Colonic mucosa (tissue), 4 donors: ENCODE results near the gene ZDHHC6. TPM values are rescaled to one million over a fixed set of nuclear protein-coding genes. Genes with fewer than 3 reads are reported as not detected.
"Not testable (repeated sequence)": the region's sequence is repeated elsewhere in the genome, so short reads cannot be mapped to it uniquely, and the experiment has no call there.

Experiments
- DNase-seq: peaks from one replicate; pipeline ENCODE4 v3.0.0-alpha.2; 2020
- H3K27ac ChIP-seq: fragments of 200-600 bp; one replicate; pipeline ENCODE4 v1.8.0; 2021
- H3K27me3 ChIP-seq: fragments of 200-600 bp; one replicate; pipeline ENCODE4 v1.8.0; 2021
- H3K36me3 ChIP-seq: fragments of 200-600 bp; one replicate; pipeline ENCODE4 v1.8.0; 2021
- H3K4me1 ChIP-seq: fragments of 200-600 bp; one replicate; pipeline ENCODE4 v1.8.0; 2021; ENCODE audit warnings: mild to moderate bottlenecking
- H3K4me3 ChIP-seq: fragments of 200-600 bp; one replicate; pipeline ENCODE4 v1.8.0; 2021
- H3K9ac ChIP-seq, 2 donors: one replicate each; pipeline ENCODE4 v1.7.0; 2013; ENCODE audit warnings: control low read depth in 2 of 2, low read depth in 2 of 2, low read length in 2 of 2
- H3K9me3 ChIP-seq: fragments of 200-600 bp; one replicate; pipeline ENCODE4 v1.8.0; 2021
- intact Hi-C: fragments of 100-400 bp; cut with DNase I; formaldehyde crosslinking; loops from one replicate; pipeline ENCODE4 v1.14.1; 2022
- total RNA-seq, 2 donors: library from RNA; stranded (reverse); fragmentation: NEBNext Ultra II Directional in 1 of 2; extraction: Animal tissue kit (Norgen Biotek cat#: 25700) in 1 of 2; gene quantifications; one replicate each; pipeline ENCODE4 v1.2.1, GENCODE V29; 2021
- TF ChIP-seq, protein P1 (sequence below): fragments of 200-600 bp; IDR thresholded peaks from one replicate; pipeline ENCODE4 v1.8.0; 2022; ENCODE audit warnings: antibody characterized with exemption, mild to moderate bottlenecking
- donor health status: healthy.
- donor health status: DM: no; HTN: no; CAD: no.
- donor health status: DM: no; HTN: no; CAD: no.

The ZDHHC6 gene
- total RNA-seq, 2 donors from 2014 or later, result 37.9 to 50.7 TPM

DNA sequence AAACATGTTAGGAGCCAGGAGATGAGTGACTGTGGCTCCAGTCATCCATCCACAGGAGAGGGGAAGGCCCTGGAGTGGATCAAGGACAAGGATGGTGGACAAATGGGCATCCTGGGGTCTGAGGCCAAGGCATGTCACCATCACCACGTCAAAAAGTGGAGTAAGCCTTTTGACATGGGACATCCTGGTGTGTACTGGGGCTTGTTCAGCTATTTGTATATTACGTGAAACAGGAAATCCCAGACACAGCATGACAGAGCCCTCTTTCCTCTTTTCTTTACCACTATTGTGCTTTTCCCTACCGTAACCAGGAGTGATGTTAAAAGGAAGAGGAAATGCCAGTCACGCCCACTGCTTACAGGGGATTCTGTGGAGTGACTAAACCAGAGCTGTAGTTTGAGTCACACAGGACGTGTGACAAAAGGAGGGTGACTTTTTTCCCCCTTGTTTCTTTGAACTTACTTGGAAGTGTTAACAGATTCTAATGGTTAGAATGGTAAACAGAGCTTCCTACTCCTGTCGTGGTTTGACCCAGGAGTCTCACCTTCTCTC, 57.4 kb downstream of the ZDHHC6 start:
- no peaks in the 10 kb centered on the region for H3K36me3 ChIP-seq
- intact Hi-C loops, result no loop called here
- TF ChIP-seq, protein P1, sequence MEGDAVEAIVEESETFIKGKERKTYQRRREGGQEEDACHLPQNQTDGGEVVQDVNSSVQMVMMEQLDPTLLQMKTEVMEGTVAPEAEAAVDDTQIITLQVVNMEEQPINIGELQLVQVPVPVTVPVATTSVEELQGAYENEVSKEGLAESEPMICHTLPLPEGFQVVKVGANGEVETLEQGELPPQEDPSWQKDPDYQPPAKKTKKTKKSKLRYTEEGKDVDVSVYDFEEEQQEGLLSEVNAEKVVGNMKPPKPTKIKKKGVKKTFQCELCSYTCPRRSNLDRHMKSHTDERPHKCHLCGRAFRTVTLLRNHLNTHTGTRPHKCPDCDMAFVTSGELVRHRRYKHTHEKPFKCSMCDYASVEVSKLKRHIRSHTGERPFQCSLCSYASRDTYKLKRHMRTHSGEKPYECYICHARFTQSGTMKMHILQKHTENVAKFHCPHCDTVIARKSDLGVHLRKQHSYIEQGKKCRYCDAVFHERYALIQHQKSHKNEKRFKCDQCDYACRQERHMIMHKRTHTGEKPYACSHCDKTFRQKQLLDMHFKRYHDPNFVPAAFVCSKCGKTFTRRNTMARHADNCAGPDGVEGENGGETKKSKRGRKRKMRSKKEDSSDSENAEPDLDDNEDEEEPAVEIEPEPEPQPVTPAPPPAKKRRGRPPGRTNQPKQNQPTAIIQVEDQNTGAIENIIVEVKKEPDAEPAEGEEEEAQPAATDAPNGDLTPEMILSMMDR, result no peak
- no peaks in the 10 kb centered on the region for H3K9me3 ChIP-seq
- no peak overlapping the region for H3K4me3 ChIP-seq
- H3K9ac ChIP-seq, result peak overlapping the region in 1 of 2 donors; percentile 39
- H3K27ac ChIP-seq, result peak overlapping the region; percentile 71
- DNase-seq, result peak; percentile 48
- H3K4me1 ChIP-seq, result peaks cover 6% of the 10 kb centered on the region
- no peaks in the 10 kb centered on the region for H3K27me3 ChIP-seq

DNA sequence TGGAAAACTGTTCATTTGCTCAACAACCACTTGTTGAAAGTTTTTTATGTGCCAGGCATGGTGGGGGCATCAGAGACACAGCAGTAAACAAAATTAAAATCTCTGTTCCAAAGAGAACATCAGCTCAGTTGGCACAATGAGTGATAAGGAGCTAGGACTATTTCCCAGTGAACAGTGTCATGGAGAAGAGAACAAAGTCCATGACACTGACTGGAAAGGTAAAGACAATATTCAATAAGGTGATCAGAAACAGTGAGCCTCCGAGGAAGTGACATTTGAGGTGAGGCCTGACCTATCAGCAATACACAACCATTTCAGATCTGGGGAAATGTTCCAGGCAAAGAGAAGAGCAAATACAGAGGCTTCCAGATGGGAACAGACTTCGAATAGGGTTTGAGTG, 58.2 kb downstream of the ZDHHC6 start:
- intact Hi-C loops, result no loop called here
- peaks cover 3% of the 10 kb centered on the region for H3K4me1 ChIP-seq
- no peaks in the 10 kb centered on the region for H3K27me3 ChIP-seq
- peak overlapping the region; percentile 71 for H3K27ac ChIP-seq
- TF ChIP-seq, protein P1, result no peak
- no peak overlapping the region for H3K9ac ChIP-seq
- peak; percentile 16 for DNase-seq
- H3K9me3 ChIP-seq, result no peaks in the 10 kb centered on the region
- no peaks in the 10 kb centered on the region for H3K36me3 ChIP-seq
- no peak overlapping the region for H3K4me3 ChIP-seq

DNA sequence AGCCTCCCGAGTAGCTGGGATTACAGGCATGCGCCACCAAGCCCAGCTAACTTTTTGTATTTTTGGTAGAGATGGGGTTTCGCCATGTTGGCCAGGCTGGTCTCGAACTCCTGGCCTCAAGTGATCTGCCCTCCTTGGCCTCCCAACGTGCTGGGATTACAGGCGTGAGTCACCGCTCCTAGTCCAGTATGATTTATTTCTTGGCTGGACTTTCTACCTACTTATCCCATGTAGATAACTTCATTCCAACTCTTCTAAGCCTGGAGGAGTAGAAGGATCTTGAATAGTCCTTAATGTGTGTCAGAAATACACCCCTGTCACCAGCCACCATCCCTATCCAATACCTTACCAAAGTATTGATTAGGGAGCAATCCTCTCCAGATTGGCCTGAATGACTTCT, 58.7 kb downstream of the ZDHHC6 start:
- H3K27ac ChIP-seq, result peak overlapping the region; percentile 71
- H3K27me3 ChIP-seq, H3K36me3 ChIP-seq, H3K4me1 ChIP-seq, H3K4me3 ChIP-seq, H3K9me3 ChIP-seq, H3K9ac ChIP-seq, intact Hi-C loops: not testable (repeated sequence)
- DNase-seq, result peak; percentile 20

DNA sequence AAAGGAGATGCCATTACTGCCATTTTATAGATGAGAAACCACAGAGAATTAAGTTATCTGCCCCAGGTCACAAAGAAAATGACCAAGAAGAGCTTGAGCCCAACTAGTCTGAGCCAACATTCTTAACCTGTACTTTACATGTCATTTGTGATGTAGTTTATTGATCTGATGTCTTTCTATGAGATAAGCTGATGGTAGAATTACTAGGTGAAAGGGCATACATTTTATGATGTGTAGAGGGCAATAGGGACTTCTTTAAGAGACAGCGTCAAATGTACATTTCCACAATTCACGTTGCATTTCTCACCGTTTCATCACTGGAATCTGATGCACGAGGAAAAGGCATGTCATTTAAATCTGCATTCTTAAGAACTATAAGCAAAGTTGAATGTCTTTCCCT, 61.5 kb downstream of the ZDHHC6 start:
- DNase-seq, result no peak
- H3K27me3 ChIP-seq, result no peaks in the 10 kb centered on the region
- H3K9ac ChIP-seq, result peak overlapping the region in 1 of 2 donors; percentile 46
- no peaks in the 10 kb centered on the region for H3K9me3 ChIP-seq
- intact Hi-C loops, result no loop called here
- peaks cover 7% of the 10 kb centered on the region for H3K4me1 ChIP-seq
- TF ChIP-seq, protein P1, result no peak
- H3K4me3 ChIP-seq, result no peak overlapping the region
- no peaks in the 10 kb centered on the region for H3K36me3 ChIP-seq
- H3K27ac ChIP-seq, result peak overlapping the region; percentile 37

DNA sequence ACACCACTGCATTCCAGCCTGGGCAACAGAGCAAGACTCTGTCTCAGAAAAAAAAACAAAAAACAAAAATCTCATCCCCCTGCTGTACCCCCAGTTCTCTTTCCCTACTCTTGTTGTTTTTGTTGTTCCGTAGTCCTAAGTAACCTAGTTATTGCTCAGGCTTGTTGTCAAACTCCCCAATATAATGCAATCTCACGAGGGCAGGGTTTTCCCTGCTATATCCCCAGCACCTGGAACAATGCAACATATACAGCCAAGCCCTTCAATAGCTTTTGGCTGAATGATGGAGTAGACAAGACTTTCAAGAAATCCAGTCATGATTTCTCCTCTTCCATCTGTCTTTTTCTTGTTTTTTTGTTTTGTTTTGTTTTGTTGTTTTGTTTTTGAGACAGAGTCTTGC, 62.6 kb downstream of the ZDHHC6 start:
- H3K9me3 ChIP-seq, result no peaks in the 10 kb centered on the region
- H3K4me1 ChIP-seq, result peaks cover 7% of the 10 kb centered on the region
- TF ChIP-seq, protein P1, result no peak
- H3K27me3 ChIP-seq, result no peaks in the 10 kb centered on the region
- DNase-seq, result no peak
- intact Hi-C loops, result no loop called here
- H3K36me3 ChIP-seq, result no peaks in the 10 kb centered on the region
- H3K27ac ChIP-seq, result no peak overlapping the region
- peak overlapping the region in 1 of 2 donors; percentile 14 for H3K9ac ChIP-seq
- no peak overlapping the region for H3K4me3 ChIP-seq

DNA sequence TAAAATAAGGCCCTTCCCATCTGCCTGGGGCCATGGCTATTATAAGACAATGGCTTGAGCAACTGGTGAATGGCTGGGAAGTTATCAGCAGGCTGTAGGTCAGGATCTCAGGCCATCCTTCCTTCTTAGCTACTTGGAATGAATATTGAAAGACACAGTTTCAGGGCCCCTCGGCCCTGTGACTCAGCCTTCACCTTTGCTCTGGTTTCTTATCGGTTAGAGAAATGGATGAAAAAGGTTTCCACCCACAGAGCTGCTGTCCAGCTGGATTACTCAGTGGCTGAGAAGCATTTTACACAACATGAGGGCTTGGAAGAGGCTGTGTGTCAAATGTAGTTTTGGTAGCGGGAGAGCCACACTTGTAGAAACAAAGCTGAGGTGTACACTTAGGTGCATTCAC, 63.4 kb downstream of the ZDHHC6 start:
- DNase-seq, result peak; percentile 71

More for the DNA sequence above, 63.4 kb downstream of the ZDHHC6 start:
- intact Hi-C loops, result no loop called here
- Histone ChIP-seq H3K36me3 (no peaks in the 10 kb centered on the region), H3K27ac (peak overlapping the region; percentile 70), H3K4me3 (no peak overlapping the region), H3K9me3 (no peaks in the 10 kb centered on the region), H3K4me1 (peaks cover 7% of the 10 kb centered on the region), H3K9ac (peak overlapping the region in 1 of 2 donors; percentile 66), H3K27me3 (no peaks in the 10 kb centered on the region)
- TF ChIP-seq, protein P1, result no peak
